GM23338 (cell line): ENCODE measurements around the gene HLCS. TPM values are rescaled to one million over a fixed set of nuclear protein-coding genes. Genes with fewer than 3 reads are reported as not detected.

Source experiments
- ATAC-seq: fragments of 200-7000 bp; cut with Tn5 transposase; 3 replicates; pipeline ENCODE4 v1.9.1; 2020
- DNase-seq: peaks from one replicate; pipeline ENCODE4 v3.0.0-alpha.2; 2015; ENCODE audit warnings: low spot score
- H2AFZ ChIP-seq: fragments of 200-600 bp; sonication (generic); 2 replicates; pipeline ENCODE4 v1.8.0; 2016; ENCODE audit warnings: antibody characterized with exemption, mild to moderate bottlenecking, moderate library complexity
- H3F3A ChIP-seq: fragments of 200-600 bp; sonication (generic); replicated peaks from 2 replicates; pipeline ENCODE4 v1.8.0; 2017; ENCODE audit warnings: antibody characterized with exemption, mixed run types, low read depth
- H3K27ac ChIP-seq: fragments of 200-600 bp; sonication (generic); 2 replicates; pipeline ENCODE4 v1.6.1; 2016; ENCODE audit warnings: low read depth
- H3K27me3 ChIP-seq: fragments of 200-600 bp; sonication (generic); 2 replicates; pipeline ENCODE4 v1.8.0; 2016; ENCODE audit warnings: mild to moderate bottlenecking, mixed run types, moderate library complexity; ENCODE audit not compliant: insufficient read depth
- H3K36me3 ChIP-seq: fragments of 200-600 bp; sonication (generic); 2 replicates; pipeline ENCODE4 v1.8.0; 2016; ENCODE audit warnings: mild to moderate bottlenecking; ENCODE audit not compliant: insufficient read depth
- H3K4me1 ChIP-seq: fragments of 200-600 bp; sonication (generic); 2 replicates; pipeline ENCODE4 v1.8.0; 2016; ENCODE audit warnings: mild to moderate bottlenecking, moderate library complexity; ENCODE audit not compliant: insufficient read depth
- H3K4me2 ChIP-seq: fragments of 200-600 bp; sonication (generic); 2 replicates; pipeline ENCODE4 v1.7.1; 2017; ENCODE audit warnings: mixed run types
- H3K4me3 ChIP-seq: fragments of 200-600 bp; sonication (generic); 2 replicates; pipeline ENCODE4 v1.6.1; 2016; ENCODE audit warnings: mixed run types
- H3K79me2 ChIP-seq: fragments of 200-600 bp; sonication (generic); replicated peaks from 2 replicates; pipeline ENCODE4 v1.8.0; 2017; ENCODE audit warnings: mild to moderate bottlenecking; ENCODE audit not compliant: insufficient read depth
- H3K9me2 ChIP-seq: fragments of 200-600 bp; sonication (generic); 2 replicates; pipeline ENCODE4 v1.8.0; 2017; ENCODE audit not compliant: insufficient read depth
- H4K20me1 ChIP-seq: fragments of 200-600 bp; sonication (generic); replicated peaks from 2 replicates; pipeline ENCODE4 v1.8.0; 2017; ENCODE audit warnings: mild to moderate bottlenecking; ENCODE audit not compliant: insufficient read depth
- H3K27ac Mint-ChIP-seq: 2 replicates; pipeline ENCODE4 v1.8.0; 2020; ENCODE audit warnings: inconsistent platforms, mild to moderate bottlenecking, moderate library complexity, mixed read lengths
- H3K27me3 Mint-ChIP-seq: 3 replicates; pipeline ENCODE4 v1.8.0; 2022; ENCODE audit warnings: low read depth, mild to moderate bottlenecking, moderate library complexity, mixed read lengths, inconsistent platforms; ENCODE audit not compliant: insufficient read depth, poor library complexity
- H3K36me3 Mint-ChIP-seq: 3 replicates; pipeline ENCODE4 v1.8.0; 2021; ENCODE audit warnings: low read depth, mild to moderate bottlenecking, inconsistent platforms, moderate library complexity, mixed read lengths
- H3K4me1 Mint-ChIP-seq: 3 replicates; pipeline ENCODE4 v1.8.0; 2020; ENCODE audit warnings: mild to moderate bottlenecking, inconsistent platforms, mixed read lengths
- H3K4me3 Mint-ChIP-seq: 3 replicates; pipeline ENCODE4 v1.8.0; 2021; ENCODE audit warnings: moderate library complexity, mild to moderate bottlenecking, inconsistent platforms, mixed read lengths
- H3K9me3 Mint-ChIP-seq: 3 replicates; pipeline ENCODE4 v1.8.0; 2020; ENCODE audit warnings: moderate library complexity, mild to moderate bottlenecking, inconsistent platforms, mixed read lengths
- CREB1 ChIP-seq: fragments of 250-450 bp; sonication (Bioruptor Pico); IDR thresholded peaks from 2 replicates; pipeline ENCODE4 v1.5.0; 2020; ENCODE audit warnings: low read depth, mild to moderate bottlenecking, moderate library complexity
- CTCF ChIP-seq, 2 experiments: fragments of 200-600 bp in 1 of 2; sonication (generic) in 1 of 2; conservative IDR thresholded peaks; 2 replicates each; pipeline versions ENCODE4 v1.5.1 to v1.6.1; 2016 to 2017; ENCODE audit warnings: antibody characterized with exemption in 2 of 2, low read depth in 2 of 2, mild to moderate bottlenecking in 2 of 2, moderate library complexity in 1 of 2
- ETS1 ChIP-seq: IDR thresholded peaks from 2 replicates; pipeline ENCODE4 v1.6.1; 2016; ENCODE audit warnings: antibody characterized with exemption
- EZH2 ChIP-seq: fragments of 200-600 bp; sonication (generic); IDR thresholded peaks from one replicate; pipeline ENCODE4 v1.8.0; 2017; ENCODE audit warnings: antibody characterized with exemption, mild to moderate bottlenecking, low read depth; ENCODE audit not compliant: unreplicated experiment
- EZH2phosphoT487 ChIP-seq: fragments of 200-600 bp; sonication (generic); IDR thresholded peaks from one replicate; pipeline ENCODE4 v1.8.1; 2018; ENCODE audit warnings: antibody characterized with exemption; ENCODE audit not compliant: unreplicated experiment
- STAT1 ChIP-seq: IDR thresholded peaks from one replicate; pipeline ENCODE4 v1.6.1; 2016; ENCODE audit warnings: antibody characterized with exemption; ENCODE audit not compliant: unreplicated experiment
- ZNF331 ChIP-seq: fragments of 250-450 bp; sonication (Bioruptor Pico); IDR thresholded peaks from 2 replicates; pipeline ENCODE4 v1.5.0; 2020; ENCODE audit warnings: low read depth, mild to moderate bottlenecking, moderate library complexity
- ZNF462 ChIP-seq: fragments of 250-450 bp; sonication (Bioruptor Pico); IDR thresholded peaks from 2 replicates; pipeline ENCODE4 v1.5.0; 2020; ENCODE audit warnings: mild to moderate bottlenecking, moderate library complexity
- polyA plus RNA-seq: library from polyadenylated mRNA; unstranded; fragments of >200 nt; fragmentation: Nextera tagmentation; extraction: Ambion mirVana; gene quantifications from 2 replicates; pipeline ENCODE4 v1.2.1, GENCODE V29; 2016
- total RNA-seq: library from RNA; depleted of rRNA; stranded (reverse); fragments of >200 nt; shearing (Covaris generic); gene quantifications from 2 replicates; pipeline ENCODE4 v1.2.3, GENCODE V29; 2014

Gene HLCS
- total and polyA plus RNA-seq, 2 experiments from 2014 or later, result 6.1 to 14.7 TPM

GRCh38 chr21:36852293-36852692 is 114.2 kb downstream of the HLCS start (continued):
- TF ChIP-seq CTCF (conservative IDR thresholded peaks at IDR 0.05; ENCODE audit: low read depth in 2 of 2) (no peak), ETS1 (no peak), CREB1 (CRISPR knock-in tag) (no peak), EZH2 (no peak), STAT1 (no peak), EZH2phosphoT487 (no peak), ZNF331 (CRISPR knock-in tag) (no peak)

- Mint-ChIP-seq H3K36me3 (no peaks in the 10 kb centered on the region), H3K9me3 (no peaks in the 10 kb centered on the region), H3K27me3 (no peaks in the 10 kb centered on the region), H3K4me1 (no peaks in the 10 kb centered on the region), H3K27ac (no peak overlapping the region), H3K4me3 (no peak overlapping the region)
- no peaks in the 10 kb centered on the region for H4K20me1 ChIP-seq
- H3K4me3 ChIP-seq, result no peak overlapping the region
- no peaks in the 10 kb centered on the region for H3K36me3 ChIP-seq
- DNase-seq (no peak), ATAC-seq (no peak)
- no peaks in the 10 kb centered on the region for H3F3A ChIP-seq
- H3K4me1 ChIP-seq, result no peaks in the 10 kb centered on the region; the same call in 1 of the 2 replicates
- H3K9me2 ChIP-seq, result no peaks in the 10 kb centered on the region
- no peaks in the 10 kb centered on the region for H3K79me2 ChIP-seq
- no peaks in the 10 kb centered on the region for H3K27me3 ChIP-seq
- TF ChIP-seq CTCF (conservative IDR thresholded peaks at IDR 0.05; ENCODE audit: low read depth in 2 of 2), result no peak
- no peak for TF ChIP-seq ZNF462 (CRISPR knock-in tag)
- no peak overlapping the region for H2AFZ ChIP-seq
- no peak overlapping the region for H3K4me2 ChIP-seq
- H3K27ac ChIP-seq, result no peak overlapping the region
Observed at GRCh38 chr21:36851121-36851520, 115.3 kb downstream of the HLCS start.
